NAMALWA (cell line): ENCODE measurements around the gene ESD.
"Not testable (repeated sequence)": the region's sequence is repeated elsewhere in the genome, so short reads cannot be mapped to it uniquely, and the experiment has no call there.

ENCODE experiments used
- DNase-seq: peaks from one replicate; pipeline ENCODE4 v3.0.0-alpha.2; 2015; ENCODE audit warnings: low spot score

Gene ESD

GRCh38 chr13:46783504-46783903 lies 13.5 kb downstream of the ESD start:
- DNase-seq: no peak

GRCh38 chr13:46782691-46783090 lies 14.3 kb downstream of the ESD start:
- no peak for DNase-seq

- DNase-seq: no peak
Measured at GRCh38 chr13:46782066-46782465, 14.9 kb downstream of the ESD start.

GRCh38 chr13:46778890-46779289 lies 18.1 kb downstream of the ESD start:
- DNase-seq: no peak

GRCh38 chr13:46778095-46778494 lies 18.9 kb downstream of the ESD start:
- no peak for DNase-seq

- no peak for DNase-seq
Measured at GRCh38 chr13:46775385-46776107, 21.4 kb downstream of the ESD start.

GRCh38 chr13:46773541-46773940 lies 23.4 kb downstream of the ESD start:
- DNase-seq: no peak

GRCh38 chr13:46771693-46772092 lies 25.3 kb downstream of the ESD start:
- DNase-seq: no peak

- DNase-seq: not testable (repeated sequence)
Measured at GRCh38 chr13:46769925-46770324, 27.0 kb downstream of the ESD start.

GRCh38 chr13:46761866-46762265 lies 35.1 kb downstream of the ESD start:
- no peak for DNase-seq

- DNase-seq: no peak
Measured at GRCh38 chr13:46761174-46761573, 35.8 kb downstream of the ESD start.

GRCh38 chr13:46759846-46760245 lies 37.1 kb downstream of the ESD start:
- no peak for DNase-seq

- DNase-seq: no peak
Measured at GRCh38 chr13:46757640-46758039, 39.3 kb downstream of the ESD start.

GRCh38 chr13:46756977-46757376 lies 40.0 kb downstream of the ESD start:
- no peak for DNase-seq

GRCh38 chr13:46755508-46755907 lies 41.5 kb downstream of the ESD start:
- not testable (repeated sequence) for DNase-seq

- DNase-seq: no peak
Measured at GRCh38 chr13:46754812-46755211, 42.1 kb downstream of the ESD start.

GRCh38 chr13:46753917-46754316 lies 43.0 kb downstream of the ESD start:
- no peak for DNase-seq

- DNase-seq: no peak
Measured at GRCh38 chr13:46753137-46753536, 43.8 kb downstream of the ESD start.

- peak; percentile 65 for DNase-seq
Measured at GRCh38 chr13:46751811-46752635, 44.9 kb downstream of the ESD start.

GRCh38 chr13:46749951-46750350 lies 47.0 kb downstream of the ESD start:
- no peak for DNase-seq

- no peak for DNase-seq
Measured at GRCh38 chr13:46748300-46748699, 48.7 kb downstream of the ESD start.

GRCh38 chr13:46747031-46747820 lies 49.7 kb downstream of the ESD start:
- DNase-seq: no peak

- DNase-seq: no peak
Measured at GRCh38 chr13:46745706-46746105, 51.3 kb downstream of the ESD start.
